Rectal smooth muscle tissue (tissue), 1 donor: ENCODE measurements around the gene SYCE3.
A peak's percentile ranks its signal among the peaks of the same experiment; 100 is the strongest.

Experiments used
- H3K27ac ChIP-seq: one replicate; pipeline ENCODE4 v1.7.0; 2013; ENCODE audit warnings: low read depth, low read length, inconsistent platforms
- H3K27me3 ChIP-seq: one replicate; pipeline ENCODE4 v1.7.0; 2013; ENCODE audit warnings: low read length; ENCODE audit not compliant: control insufficient read depth, insufficient read depth
- H3K36me3 ChIP-seq: one replicate; pipeline ENCODE4 v1.7.0; 2013; ENCODE audit warnings: low read length; ENCODE audit not compliant: control insufficient read depth, insufficient read depth
- H3K4me1 ChIP-seq: one replicate; pipeline ENCODE4 v1.7.0; 2013; ENCODE audit warnings: low read length; ENCODE audit not compliant: control insufficient read depth, insufficient read depth
- H3K4me3 ChIP-seq: one replicate; pipeline ENCODE4 v1.7.0; 2013; ENCODE audit warnings: low read length
- H3K9ac ChIP-seq: one replicate; pipeline ENCODE4 v1.7.0; 2013; ENCODE audit warnings: low read length

The SYCE3 gene

DNA sequence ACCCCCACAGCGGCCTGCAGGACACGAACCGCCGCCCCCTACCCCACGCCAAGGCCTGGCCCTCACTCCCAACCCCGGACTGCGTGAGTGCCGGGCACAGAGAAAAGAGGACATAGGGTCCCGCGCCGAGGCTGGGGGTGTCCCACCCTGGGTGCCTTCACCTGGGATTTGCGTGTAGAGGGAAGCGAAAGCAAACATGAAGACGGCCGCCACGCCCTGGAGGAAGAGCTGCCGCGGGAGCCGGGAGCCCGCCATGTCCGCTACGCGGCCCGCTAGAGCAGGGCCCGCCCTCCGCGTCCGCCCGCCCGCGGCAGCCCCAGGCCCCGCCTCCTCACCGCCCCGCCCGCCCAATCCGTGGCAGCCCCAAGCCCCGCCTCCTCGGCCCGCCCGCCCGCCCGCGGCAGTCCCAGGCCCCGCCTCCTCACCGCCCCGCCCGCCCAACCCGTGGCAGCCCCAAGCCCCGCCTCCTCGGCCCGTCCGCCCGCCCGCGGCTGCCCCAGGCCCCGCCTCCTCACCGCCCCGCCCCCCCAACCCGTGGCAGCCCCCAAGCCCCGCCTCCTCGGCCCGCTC, 55.2 kb downstream of the SYCE3 start, which contains the start of gene LMF2:
LMF2 (minus strand) TSS at position 282 of the 570 bp plus-strand sequence; CDS start at position 255, 27 bp downstream.
- Histone ChIP-seq H3K4me3 (peak within 1 kb of the TSS; percentile 85), H3K36me3 (peaks cover 14% of the 10 kb centered on the region), H3K9ac (peak within 1 kb of the TSS; percentile 66), H3K27me3 (no peaks in the 10 kb centered on the region), H3K4me1 (peaks cover 10% of the 10 kb centered on the region), H3K27ac (peak within 1 kb of the TSS; percentile 92)

DNA sequence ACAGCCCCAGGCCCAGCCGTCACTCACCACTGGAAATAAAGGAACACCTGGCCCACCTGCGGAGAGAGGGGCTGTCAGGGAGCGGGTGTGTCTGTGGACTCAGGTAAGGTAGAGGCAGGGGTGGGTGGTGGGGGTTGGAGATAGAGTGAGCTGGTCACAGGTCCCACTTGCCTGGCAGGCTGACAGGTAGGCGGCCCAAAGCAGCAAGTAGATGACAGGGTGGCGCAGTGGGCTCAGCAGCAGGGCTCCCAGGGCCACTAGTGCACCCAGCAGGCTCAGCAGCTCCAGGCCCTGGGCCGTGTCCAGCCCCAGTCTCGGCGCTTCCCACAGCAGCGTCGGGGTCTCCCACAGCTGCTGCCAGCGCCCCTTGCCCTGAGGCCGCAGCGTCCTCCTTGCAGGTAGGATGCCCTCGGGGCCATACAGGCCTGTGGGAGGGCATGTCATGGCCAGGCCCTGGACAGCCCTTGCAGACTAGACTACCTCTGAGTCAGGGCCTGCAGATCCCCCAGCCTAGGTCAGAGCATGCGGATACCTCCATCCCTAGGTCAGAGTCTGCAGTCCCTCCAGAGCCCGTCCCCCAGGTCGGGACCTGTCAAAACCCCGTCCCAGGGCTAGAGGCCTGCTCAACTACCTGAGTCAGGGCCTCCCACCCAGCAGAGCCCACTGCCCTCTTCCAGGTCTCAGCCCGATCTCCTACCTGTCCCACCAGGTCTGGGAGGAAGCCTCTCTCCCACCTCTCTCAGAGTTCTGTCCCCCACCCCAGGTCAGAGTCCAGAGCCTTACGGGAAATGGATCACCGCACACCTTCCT, 55.9 kb downstream of the SYCE3 start:
- H3K27me3 ChIP-seq, result no peaks in the 10 kb centered on the region
- H3K36me3 ChIP-seq, result peaks cover 16% of the 10 kb centered on the region
- H3K4me1 ChIP-seq, result peaks cover 10% of the 10 kb centered on the region
- H3K4me3 ChIP-seq, result peak overlapping the region; percentile 85
- peak overlapping the region; percentile 86 for H3K27ac ChIP-seq
- peak overlapping the region; percentile 66 for H3K9ac ChIP-seq

- H3K36me3 ChIP-seq, result peaks cover 16% of the 10 kb centered on the region
- H3K4me3 ChIP-seq, result no peak overlapping the region
- H3K9ac ChIP-seq, result no peak overlapping the region
- H3K27ac ChIP-seq, result no peak overlapping the region
- H3K4me1 ChIP-seq, result peaks cover 10% of the 10 kb centered on the region
- no peaks in the 10 kb centered on the region for H3K27me3 ChIP-seq
Measured at GRCh38 chr22:50505776-50506610, 56.7 kb downstream of the SYCE3 start.

DNA sequence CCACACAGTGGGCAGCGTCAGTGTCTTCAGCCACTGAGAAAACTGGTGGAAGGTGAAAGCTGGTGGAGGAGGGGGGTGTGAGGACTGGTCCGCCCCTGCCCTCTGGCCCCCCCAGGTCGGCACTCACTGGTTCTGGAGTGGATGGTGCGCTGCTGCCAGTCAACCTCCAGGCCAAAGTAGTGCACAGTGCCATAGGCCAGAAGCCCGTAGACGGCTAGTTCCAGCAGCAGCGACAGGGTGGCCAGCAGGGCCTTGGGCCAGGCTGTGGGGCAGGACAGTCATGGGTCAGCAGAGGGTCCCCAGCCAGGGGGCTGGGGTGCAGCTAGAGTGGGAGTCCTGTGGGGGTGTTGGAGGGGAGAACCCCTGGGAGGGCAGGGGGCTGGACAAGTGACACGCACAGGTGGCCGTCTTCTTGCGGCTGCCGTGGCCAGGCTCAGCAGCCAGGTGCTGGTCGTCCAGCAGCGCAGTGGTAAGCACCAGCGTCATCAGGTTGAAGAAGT, 57.4 kb downstream of the SYCE3 start:
- Histone ChIP-seq H3K9ac (no peak overlapping the region), H3K4me3 (no peak overlapping the region)

DNA sequence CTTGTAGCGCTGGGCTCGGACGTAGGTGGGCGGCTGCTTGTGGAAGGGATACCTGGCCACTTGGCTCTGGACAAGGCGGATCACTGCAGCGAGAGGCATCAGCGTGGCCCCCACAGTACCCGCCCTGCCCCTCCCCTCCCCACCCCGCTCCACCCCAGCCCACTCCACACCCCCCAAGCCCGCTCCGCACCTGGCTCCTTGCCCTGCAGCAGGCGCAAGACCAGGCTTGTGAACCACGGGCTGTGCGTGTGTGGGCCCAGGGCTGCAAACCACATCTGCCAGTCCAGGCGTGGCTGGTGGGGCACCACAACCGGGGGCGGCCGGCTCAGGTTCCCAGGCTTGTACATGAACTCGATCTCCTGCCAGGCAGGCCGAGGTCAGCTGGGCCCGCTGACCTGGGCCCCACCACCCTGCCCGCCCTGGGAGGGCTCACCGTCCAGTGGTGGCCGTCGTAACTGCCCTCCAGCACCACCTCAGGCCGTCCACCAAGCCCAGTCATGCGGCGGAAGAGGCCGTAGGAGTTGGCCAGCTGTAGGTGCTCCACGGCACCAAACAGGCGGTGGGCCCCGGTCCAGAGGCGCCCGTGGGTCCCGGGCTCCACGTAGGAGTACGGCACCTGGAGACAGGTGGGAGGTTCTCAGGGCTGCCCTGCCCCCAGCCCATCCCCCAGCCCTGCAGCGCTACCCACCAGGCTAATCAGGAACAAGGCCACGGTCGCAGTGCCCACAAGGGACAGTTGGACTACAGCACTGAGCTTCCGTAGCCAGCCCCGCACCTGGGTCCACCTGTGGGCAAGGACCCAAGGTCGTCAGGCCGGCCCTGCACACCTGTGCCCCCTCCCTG, 58.1 kb downstream of the SYCE3 start:
- peaks cover 16% of the 10 kb centered on the region for H3K36me3 ChIP-seq
- H3K4me1 ChIP-seq, result peaks cover 10% of the 10 kb centered on the region
- no peak overlapping the region for H3K27ac ChIP-seq
- H3K9ac ChIP-seq, result no peak overlapping the region
- H3K4me3 ChIP-seq, result no peak overlapping the region
- no peaks in the 10 kb centered on the region for H3K27me3 ChIP-seq

More for the DNA sequence above, 57.4 kb downstream of the SYCE3 start:
- peaks cover 10% of the 10 kb centered on the region for H3K4me1 ChIP-seq
- no peaks in the 10 kb centered on the region for H3K27me3 ChIP-seq
- H3K36me3 ChIP-seq, result peaks cover 16% of the 10 kb centered on the region
- no peak overlapping the region for H3K27ac ChIP-seq

DNA sequence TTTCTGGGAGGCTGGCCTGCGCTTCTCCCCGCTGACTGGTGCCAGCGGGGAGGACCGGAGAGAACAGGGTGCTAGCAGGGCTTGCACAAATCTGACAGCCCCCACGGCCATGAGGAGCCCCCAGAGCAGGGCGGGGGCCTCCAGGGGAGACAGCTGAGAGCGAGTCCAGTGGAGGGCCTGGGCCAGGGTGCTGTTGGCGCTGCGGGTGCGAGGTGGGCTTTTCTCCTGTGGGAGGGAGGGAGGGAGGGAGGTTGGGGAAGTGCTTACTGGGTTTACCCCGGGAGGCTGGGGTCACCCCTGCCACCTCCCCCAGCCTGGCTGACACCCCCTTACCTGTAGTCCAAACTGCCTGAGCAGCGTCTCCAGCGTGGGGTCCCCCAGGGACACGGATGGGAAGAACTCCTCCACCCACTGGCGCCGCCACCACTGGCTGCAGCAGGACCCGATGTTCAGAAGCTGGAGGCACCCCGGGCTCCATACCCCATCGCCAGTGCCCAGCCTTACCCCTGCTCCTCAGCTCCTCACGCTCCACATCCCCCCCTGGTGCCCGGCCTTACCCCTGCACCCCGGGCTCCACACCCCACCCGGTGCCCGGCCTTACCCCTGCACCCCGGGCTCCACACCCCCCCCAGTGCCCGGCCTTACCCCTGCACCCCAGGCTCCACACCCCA, 59.1 kb downstream of the SYCE3 start:
- Histone ChIP-seq H3K4me3 (no peak overlapping the region), H3K36me3 (peaks cover 16% of the 10 kb centered on the region), H3K4me1 (peaks cover 6% of the 10 kb centered on the region), H3K27me3 (no peaks in the 10 kb centered on the region), H3K27ac (no peak overlapping the region), H3K9ac (no peak overlapping the region)

DNA sequence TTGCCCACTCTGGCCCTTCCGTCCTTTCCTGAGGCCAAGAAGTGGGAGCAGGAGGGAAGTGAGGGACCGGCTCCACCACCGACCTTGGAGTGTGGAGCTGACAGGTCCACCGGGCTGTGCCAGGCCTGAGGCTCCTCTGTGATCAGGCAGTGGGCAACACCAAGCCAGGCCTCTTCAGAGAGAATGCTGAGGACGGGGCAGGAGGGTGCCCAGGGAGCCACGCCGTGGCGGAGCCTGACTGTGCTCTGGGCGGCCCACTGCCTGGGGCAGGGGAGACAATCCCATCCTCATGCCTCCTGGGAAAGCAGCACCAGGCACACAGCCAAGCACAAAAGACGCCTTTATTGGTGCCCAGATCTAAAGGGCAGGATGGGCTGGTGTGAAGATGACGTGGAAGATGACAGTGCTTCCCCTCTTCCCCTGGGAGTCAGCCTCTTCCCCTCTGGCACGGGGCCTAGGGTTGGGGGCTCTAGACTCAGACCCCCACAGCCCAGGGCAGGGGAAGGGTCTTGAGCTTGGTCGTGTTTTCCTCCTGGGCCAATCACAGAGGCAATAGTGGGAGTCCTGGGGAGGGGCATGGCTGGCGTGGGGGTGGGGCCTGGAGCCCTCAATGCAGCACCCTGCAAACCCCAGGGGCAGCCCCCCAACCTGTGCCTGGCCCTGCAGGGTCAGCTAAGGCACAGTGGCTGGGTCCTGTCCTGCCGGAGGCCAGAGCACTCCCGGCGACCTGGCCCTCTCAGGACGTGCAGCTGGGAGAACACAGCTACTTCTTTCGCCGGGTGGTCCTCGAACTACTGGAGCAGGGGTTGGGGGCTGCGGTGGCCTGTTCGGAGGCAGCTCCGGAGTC, 59.9 kb downstream of the SYCE3 start:
- Histone ChIP-seq H3K27ac (no peak overlapping the region), H3K4me3 (no peak overlapping the region), H3K9ac (no peak overlapping the region), H3K36me3 (peaks cover 16% of the 10 kb centered on the region), H3K4me1 (peaks cover 6% of the 10 kb centered on the region), H3K27me3 (no peaks in the 10 kb centered on the region)

GRCh38 chr22:50502096-50502495, 60.6 kb downstream of the SYCE3 start:
- peaks cover 16% of the 10 kb centered on the region for H3K36me3 ChIP-seq
- no peak overlapping the region for H3K9ac ChIP-seq
- H3K4me1 ChIP-seq, result peaks cover 6% of the 10 kb centered on the region
- H3K4me3 ChIP-seq, result no peak overlapping the region
- H3K27me3 ChIP-seq, result no peaks in the 10 kb centered on the region
- no peak overlapping the region for H3K27ac ChIP-seq
